Tongue (tissue), 3 donors: Measurements from ENCODE around the gene ALDOB. TPM values are rescaled to one million over a fixed set of nuclear protein-coding genes. Genes with fewer than 3 reads are reported as not detected.

Source experiments
- DNase-seq: peaks from one replicate; pipeline ENCODE4 v3.0.0-alpha.2; 2015
- small RNA-seq: library from RNA; depleted of rRNA; stranded (forward); fragments of <200 nt; gene quantifications from one replicate; pipeline ENCODE3, GENCODE V24; 2014; ENCODE audit warnings: low replicate concordance
- total RNA-seq: library from RNA; depleted of rRNA; stranded (reverse); fragments of >200 nt; gene quantifications from one replicate; pipeline ENCODE4 v1.2.3, GENCODE V29; 2014

The ALDOB gene
- total RNA-seq, 1 donor from 2014 or later, result not detected

DNA sequence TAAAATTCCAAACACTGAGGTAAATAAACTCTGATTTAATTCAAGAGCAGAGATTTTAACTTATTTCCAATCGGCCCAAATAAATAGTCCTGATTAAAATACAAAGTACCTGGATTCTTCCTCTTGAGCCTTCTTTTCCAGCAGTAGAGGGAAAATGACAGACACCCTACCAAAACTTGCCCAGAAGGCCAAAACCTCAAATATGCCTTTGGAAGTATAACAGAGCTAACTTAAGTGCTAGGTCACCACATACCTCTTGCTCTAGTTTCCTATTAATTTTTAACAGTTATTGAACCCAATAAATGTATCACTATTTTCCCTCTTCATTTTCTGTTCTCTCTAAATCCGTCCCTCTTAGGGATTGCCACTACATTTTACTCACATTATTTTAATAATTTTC lies 52.2 kb downstream of the ALDOB start:
- DNase-seq, result no peak

DNA sequence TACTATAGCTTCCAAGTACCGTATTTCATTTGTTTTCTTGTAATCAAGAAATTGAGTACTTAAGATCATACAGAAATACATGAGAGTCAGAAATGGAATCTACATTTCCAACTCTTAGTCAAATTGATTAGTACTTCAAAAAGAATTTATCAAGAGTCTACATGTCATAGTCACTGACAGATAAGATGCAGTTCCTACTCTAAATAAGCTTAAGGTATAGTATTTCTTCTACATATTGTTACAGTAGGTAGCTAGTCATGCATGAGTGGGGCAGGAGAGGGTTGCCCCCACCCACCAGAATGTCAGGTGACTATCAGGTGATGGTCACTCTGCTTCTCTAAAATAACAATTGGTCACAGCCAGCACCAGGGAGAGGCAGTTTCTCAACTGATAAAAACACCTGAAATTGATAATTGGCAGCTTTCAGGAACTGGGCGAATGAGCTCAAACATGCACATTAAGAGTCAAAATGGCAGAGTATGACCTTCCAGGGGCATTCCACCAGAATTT lies 53.7 kb downstream of the ALDOB start:
- no peak for DNase-seq

DNA sequence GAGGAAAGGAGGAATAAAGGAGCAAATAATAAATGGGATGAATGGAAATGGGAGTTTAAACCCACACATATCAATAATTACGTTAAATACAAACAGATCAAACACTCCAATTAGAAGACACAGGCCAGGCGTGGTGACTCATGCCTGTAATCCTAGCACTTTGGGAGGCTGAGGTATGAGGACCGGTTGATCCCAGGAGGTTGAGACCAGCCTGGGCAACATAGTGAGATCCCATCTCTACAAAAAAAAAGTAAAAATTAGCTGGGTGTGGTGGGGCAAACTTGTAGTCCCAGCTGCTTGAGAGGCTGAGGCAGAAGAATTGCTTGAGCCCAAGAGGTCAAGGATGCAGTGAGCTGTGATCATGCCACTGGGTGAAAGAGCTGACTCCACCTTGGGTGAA lies 54.5 kb downstream of the ALDOB start:
- DNase-seq, result no peak

GRCh38 chr9:101380295-101380694 lies 55.3 kb downstream of the ALDOB start:
- DNase-seq, result no peak

DNA sequence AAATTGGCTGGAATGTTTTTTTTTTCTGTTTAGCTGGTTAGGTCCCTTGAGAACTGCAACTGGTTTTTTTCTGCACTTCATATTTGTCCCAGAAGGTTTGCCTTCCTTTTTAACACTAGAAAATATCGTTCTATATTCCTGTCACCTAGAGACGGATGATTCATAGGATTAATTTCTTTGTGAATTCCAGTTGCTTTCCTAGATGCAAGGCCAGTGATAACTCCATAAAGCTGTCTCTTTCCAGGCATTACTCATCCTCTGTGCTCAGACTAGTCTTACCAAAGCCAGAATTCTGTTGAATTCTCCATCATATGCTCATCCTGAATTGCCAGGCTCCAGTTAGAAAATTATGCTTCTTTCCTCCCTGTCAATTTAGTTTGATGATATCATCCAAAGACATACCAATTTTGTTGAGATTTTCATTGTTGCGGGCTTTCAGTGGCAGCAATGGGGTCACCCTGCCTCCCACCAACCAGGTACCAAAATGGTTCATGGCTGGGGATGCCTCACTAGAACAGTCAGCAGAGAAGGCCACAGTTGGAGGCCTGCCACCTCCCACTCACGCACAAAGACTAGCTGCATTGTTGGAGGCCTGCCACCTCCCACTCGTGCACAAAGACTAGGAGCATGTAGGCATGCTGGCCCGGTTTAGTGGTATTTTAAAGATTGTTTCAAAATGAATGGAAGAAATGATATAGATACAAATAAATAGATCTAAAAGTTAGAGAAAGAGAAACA lies 59.3 kb downstream of the ALDOB start:
- DNase-seq, result no peak

- no peak for DNase-seq
Observed at GRCh38 chr9:101375546-101375945, 60.0 kb downstream of the ALDOB start.

DNA sequence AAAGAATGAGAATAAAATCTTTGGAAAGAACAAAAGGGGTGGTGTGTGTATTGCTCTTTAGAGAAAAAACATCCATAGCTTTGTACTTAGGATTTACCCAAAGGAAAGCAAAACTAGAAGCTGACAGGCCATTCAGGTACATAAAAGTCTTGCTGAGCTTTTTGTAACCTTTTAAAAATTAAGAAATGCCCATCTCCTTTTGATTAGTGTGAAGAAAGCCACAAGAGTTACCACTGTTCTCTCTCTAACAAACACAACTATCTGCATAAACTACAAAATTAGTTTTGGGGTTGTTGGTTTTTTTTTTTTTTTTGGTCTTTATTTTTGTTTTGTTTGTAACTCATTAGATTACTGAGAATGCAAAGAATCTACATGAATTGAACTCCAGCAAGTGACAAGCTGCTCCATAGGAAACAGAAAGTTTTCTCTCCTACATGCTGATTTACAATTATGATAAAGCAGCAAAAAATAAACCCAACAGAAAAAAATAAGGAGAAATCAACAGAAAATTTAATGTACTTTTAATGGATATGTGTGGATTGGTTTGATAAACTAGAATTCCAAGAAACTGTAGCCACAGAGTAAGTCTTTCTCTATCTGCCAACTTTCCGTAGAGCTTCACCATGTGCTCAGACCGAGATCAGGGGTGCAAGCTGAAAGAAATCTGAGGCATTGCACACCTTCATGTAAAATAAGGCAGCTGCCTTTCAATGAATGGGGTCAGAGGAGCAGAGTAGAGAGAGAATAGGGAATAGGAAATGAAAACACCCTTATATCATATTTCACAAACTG lies 63.1 kb downstream of the ALDOB start:
- DNase-seq, result peak; percentile 12

GRCh38 chr9:101371813-101372212 lies 63.8 kb downstream of the ALDOB start:
- no peak for DNase-seq

Small RNA genes within 50 kb of the gene (small RNA-seq; reads per million reads assigned to genes)
- not detected for gene AL353621.2

Other genes with a start within 250 kb of the ALDOB start
- 0.41 TPM for gene BAAT, start 50.8 kb downstream of the ALDOB start, total RNA-seq
- gene MRPL50, start 37.2 kb downstream of the ALDOB start, total RNA-seq, result 29.2 TPM
- gene ZNF189, start 36.9 kb downstream of the ALDOB start, total RNA-seq, result 31.8 TPM
- gene RNF20, start 98.1 kb upstream of the ALDOB start, total RNA-seq, result 35.1 TPM
- not detected for gene PPP3R2, start 159.2 kb upstream of the ALDOB start, total RNA-seq